SKM-1 treated with dmso at 0.1 percent for 144 hours (cell line): ENCODE measurements around the gene PEX14.

Experiments used
- DNase-seq: peaks from one replicate; lab custom pipeline; 2025; ENCODE audit not compliant: unreplicated experiment; lab: John Stamatoyannopoulos, UW

The PEX14 gene

DNA sequence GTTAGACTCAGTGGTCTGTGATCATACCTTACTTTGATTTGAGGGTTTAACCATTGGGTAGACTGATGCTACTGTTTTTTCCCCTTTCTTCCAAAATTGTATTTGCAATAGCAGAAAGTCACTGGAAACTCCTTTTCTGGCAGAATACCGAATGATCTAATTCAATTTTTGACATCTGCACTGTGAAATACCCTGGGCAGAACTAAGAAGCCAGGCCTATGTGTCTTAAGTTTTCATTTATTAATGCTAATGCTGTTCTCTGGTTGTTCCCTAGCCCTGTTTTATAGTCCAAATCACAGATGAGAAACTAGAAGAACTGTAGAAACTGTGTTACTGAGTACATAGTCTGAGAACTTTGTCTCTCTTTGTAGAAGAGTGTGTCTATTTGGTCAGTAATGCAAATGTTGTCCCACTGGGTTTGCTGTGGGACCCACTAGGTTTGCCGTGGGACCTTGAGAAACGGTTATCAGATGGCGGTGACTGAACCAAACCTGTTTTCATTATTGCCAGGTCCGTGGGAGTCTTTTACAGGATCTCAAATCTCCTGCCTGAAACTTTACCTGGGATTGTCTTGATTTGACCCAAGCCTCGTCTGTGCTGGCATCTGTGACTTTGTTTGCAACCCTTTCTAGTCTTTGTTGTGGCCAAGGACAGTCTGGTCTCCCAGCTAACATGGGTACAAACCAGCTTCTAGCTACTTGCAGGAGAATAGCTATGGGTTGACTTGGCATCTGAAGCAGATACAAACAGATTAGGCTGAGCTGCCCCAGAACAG is 41.4 kb downstream of the PEX14 start:
- DNase-seq = no peak

DNA sequence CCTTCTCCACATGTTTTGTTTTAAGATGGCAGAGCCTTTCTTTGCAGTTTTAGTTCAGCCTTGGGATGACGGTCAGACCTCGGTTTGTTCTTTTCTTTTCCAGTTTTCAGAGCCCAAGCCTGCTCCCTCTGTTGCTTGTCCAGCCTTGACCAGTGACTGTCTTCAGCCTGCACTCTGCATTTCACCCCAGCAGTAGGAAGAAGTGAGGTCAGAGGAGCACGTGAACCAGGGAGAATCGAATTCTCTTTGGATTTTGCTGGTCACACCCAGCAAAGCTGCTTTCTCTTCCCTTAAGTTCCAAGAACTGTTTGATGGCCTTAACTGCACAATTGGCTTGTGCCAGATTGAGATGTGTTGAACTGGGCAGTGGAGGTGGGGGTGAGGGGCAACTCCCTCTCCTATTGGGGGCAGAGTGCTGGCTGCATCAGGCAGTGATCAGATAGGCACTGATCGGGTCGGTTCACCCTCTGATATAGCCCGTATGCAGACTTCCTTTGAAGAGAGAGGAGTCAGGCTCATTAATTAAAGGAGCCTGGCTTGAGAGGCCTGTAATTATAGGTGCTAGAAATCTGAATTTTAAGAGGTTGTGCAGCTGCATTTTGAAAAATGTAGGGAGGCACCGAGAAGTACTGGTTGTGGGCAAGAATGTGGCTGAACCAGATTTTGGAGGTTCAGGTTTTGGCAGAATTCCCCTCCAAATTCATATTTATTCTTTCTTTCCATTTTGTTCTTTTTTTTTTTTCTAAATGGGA is 42.4 kb downstream of the PEX14 start:
- DNase-seq = no peak

GRCh38 chr1:10517677-10517982 is 42.9 kb downstream of the PEX14 start:
- DNase-seq = no peak

GRCh38 chr1:10519016-10519417 is 44.3 kb downstream of the PEX14 start:
- DNase-seq = no peak

GRCh38 chr1:10520497-10520896 is 45.7 kb downstream of the PEX14 start:
- no peak for DNase-seq

DNA sequence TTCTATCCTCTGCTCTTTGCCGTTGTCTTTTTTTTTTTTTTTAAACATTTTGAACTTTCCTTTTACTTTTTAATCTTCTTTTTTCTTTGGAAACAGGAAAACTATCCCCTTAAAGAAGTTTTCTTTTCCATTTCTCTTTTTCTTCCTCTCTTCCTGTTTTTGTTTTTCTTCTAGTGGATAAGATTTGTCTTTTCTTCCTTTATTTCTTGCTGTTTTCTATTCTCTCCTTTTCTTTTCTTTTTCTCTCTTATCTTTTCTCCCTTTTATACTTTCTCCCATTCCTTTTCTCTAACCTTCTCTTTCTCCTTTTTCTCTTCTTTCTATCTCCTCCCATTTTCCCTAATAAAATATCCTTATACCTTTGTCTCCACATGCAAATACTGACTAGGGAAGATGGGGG is 46.2 kb downstream of the PEX14 start:
- DNase-seq = no peak

- DNase-seq = no peak
These were observed 46.9 kb downstream of the PEX14 start for GRCh38 chr1:10521537-10522157.

DNA sequence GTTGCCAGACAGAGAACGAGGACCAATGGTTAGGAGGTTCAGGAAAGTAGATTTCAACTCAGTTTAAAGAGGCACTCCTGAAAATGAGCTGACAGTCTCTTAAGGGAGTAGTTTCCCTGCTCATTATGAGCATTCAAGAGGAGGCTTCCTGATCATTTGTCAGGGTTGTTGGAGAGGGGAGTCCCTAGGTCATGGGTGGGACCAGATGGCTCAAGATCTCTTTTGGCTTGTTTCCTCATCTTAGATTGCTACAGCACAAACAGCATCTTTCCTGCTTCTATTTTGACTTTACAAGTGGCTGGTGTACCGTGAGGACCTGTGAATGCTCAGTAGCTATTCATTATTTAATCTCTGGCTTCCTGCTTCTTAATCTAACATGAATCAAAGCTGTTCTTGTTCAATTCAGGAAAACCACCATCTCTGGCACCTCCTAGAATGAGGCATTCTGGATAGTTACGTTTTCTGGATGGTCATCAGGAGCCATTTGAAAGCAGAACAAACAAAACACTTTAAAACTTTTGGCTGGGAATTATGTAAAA is 47.6 kb downstream of the PEX14 start:
- DNase-seq = no peak

- no peak for DNase-seq
These were observed 50.5 kb downstream of the PEX14 start for GRCh38 chr1:10525208-10525607.

GRCh38 chr1:10528066-10529014 is 53.6 kb downstream of the PEX14 start:
- no peak for DNase-seq

DNA sequence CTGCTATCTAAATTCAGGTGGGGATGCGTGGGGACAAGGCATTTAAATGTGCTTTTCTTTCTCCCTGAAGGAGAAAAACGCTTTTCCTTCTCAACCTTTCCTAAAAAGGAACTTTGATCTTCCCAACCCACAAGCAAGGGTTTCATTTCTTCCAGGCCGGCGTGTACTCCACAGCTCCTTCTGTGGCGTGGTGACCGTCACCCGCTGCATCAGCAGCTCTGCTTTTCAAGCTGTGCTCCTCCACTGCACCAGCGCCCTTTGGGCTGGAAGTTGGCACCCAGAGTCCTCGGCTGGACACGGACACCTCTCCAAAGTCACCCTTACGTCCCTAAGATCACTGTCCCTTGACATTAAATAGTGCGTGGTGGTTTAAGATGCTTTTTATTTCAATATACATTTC is 54.3 kb downstream of the PEX14 start:
- no peak for DNase-seq

GRCh38 chr1:10529765-10530164 is 55.0 kb downstream of the PEX14 start:
- DNase-seq = no peak

DNA sequence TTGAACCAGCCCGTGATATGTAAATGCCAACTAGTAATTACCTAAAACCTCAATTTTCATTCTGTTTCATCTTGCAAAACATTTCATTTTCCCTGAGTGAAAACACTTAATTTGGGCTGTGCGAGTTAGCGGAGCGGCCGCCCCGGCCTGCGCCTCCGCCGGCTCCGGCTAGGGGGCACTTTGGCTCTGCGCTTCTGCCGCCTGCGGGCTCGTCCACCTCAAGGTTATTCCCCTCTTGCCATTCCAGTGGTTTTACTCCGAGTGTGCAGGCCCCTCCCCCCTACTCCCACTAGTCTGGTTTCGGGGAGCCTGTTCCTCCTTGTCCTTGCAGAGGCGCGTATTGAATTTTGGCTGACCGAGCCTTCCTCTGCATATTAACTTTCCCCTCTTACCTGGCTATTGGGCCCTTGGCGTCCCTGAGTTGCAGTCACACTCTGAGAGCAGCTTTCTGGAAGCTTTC is 55.6 kb downstream of the PEX14 start:
- no peak for DNase-seq

GRCh38 chr1:10530756-10531495 is 56.2 kb downstream of the PEX14 start:
- no peak for DNase-seq

- no peak for DNase-seq
These were observed 57.6 kb downstream of the PEX14 start for GRCh38 chr1:10532362-10532761.

- DNase-seq = no peak
These were observed 59.8 kb downstream of the PEX14 start for GRCh38 chr1:10534519-10534918.

GRCh38 chr1:10536133-10536770 is 61.5 kb downstream of the PEX14 start:
- DNase-seq = no peak

- no peak for DNase-seq
These were observed 62.5 kb downstream of the PEX14 start for GRCh38 chr1:10537082-10537766.
